ENCODE measurements around the gene PTPRM.
A peak's percentile ranks its signal among the peaks of the same experiment; 100 is the strongest.
"Not testable (repeated sequence)": the region's sequence is repeated elsewhere in the genome, so short reads cannot be mapped to it uniquely, and the experiment has no call there.

PTPRM gene

DNA sequence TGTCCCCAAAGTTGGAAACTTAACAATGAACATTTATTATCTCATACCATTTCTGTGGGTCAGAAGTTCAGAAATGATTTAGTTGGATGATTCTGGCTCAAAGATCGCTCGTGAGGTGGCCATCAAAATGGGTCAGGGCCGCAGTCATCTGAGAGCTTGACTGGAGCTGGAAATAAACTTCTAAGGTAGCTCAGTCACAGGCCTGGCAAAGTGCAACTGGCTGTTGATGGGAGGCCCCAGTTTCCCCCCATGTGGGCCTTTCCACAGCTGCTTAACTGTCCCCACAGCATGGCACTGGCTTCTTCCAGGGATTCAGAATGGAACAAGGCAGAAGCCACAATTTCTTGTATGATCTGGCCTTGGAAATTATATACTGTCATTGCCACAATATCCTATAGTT, 842.0 kb downstream of the PTPRM start:
- no peak for FAIRE-seq
- no peak for DNase-seq (ENCODE audit: low spot score)

DNA sequence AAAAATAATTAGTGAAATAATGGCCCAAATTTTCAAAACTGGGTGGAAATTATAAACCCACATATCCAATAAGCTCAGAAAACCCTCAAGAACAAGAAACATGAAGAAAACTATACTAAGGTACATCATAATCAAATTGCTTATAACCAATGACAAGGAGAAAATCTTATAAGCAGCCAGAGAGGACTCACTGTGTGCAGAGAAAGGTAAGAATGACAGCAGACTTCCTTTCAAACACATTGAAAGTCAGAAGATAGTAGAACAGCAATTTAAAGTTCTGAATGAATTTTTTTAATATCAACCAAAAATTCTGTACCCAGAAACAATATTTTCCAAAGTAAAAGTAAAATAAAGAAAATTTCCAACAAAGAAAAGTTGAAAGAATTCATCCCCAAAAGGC, 844.4 kb downstream of the PTPRM start:
- no peak for FAIRE-seq
- no peak for DNase-seq (ENCODE audit: low spot score)

GRCh38 chr18:8412117-8412516, 845.0 kb downstream of the PTPRM start:
- FAIRE-seq (no peak), DNase-seq (ENCODE audit: low spot score) (no peak)

DNA sequence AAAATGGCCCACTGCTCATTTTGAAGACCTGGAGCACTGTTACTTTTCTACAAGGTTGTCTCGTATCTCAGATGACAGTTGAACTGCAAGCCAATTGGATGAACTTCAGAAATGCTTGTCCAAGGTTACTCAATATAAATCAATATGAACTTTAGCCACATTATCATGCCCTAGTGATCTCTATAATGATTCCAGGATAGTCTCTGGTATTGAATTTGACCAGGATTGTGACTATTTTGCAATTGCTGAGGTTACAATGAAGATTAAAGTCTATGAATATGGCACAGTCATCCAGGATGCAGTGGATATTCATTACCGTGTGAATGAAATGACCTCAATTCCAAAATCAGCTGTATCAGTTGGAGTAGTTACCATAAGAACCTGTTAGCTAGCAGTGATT, 846.1 kb downstream of the PTPRM start:
- FAIRE-seq (no peak), DNase-seq (ENCODE audit: low spot score) (no peak)

DNA sequence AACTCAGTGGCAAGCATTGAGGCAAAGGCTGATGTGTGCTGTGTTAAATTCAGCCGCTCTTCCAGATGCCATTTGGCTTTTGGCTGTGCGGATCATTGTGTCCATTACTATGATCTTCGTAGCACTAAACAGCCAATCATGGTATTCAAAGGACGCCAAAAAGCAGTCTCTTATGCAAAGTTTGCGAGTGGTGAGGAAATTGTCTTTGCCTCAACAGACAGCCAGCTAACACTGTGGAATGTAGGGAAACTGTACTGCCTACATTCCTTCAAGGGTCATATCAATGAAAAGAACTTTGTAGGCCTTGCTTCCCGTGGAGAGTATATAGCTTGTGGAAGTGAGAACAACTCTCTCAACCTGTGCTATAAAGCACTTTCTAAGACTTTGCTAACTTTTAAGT, 846.6 kb downstream of the PTPRM start:
- FAIRE-seq (no peak), DNase-seq (ENCODE audit: low spot score) (no peak)

- no peak for FAIRE-seq
- DNase-seq (ENCODE audit: low spot score): peak; percentile 5
These were observed 849.3 kb downstream of the PTPRM start for GRCh38 chr18:8416212-8417019.

DNA sequence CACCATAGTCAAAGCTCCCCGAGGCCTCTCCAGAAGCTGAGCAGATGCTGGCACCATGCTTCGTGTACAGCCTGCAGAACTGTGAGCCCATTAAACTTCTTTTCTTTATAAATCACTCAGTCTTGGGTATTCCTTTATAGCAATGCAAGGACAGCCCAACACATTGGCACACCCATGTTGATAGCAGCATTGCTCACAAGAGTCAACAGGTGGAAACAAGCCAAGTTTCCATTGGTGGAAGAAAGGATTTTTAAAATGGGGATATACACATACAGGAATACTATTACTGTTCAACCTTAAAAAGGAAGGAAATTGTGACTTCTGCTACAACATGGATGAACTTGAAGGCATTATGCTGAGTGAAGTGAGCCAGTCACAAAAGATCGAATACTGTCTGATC, 855.3 kb downstream of the PTPRM start:
- FAIRE-seq (no peak), DNase-seq (ENCODE audit: low spot score) (no peak)

- DNase-seq (ENCODE audit: low spot score) (peak; percentile 17), FAIRE-seq (no peak)
These were observed 856.0 kb downstream of the PTPRM start for GRCh38 chr18:8423051-8423557.

- no peak for FAIRE-seq
- DNase-seq (ENCODE audit: low spot score): peak; percentile 25
These were observed 857.4 kb downstream of the PTPRM start for GRCh38 chr18:8424481-8424880.

- peak; percentile 92 for FAIRE-seq
These were observed 858.0 kb downstream of the PTPRM start for GRCh38 chr18:8424917-8425725.

GRCh38 chr18:8426401-8426800, 859.3 kb downstream of the PTPRM start:
- no peak for DNase-seq (ENCODE audit: low spot score)
- FAIRE-seq: no peak

More at GRCh38 chr18:8424917-8425725, 858.0 kb downstream of the PTPRM start:
- peak; percentile 92 for DNase-seq (ENCODE audit: low spot score)

- FAIRE-seq (no peak), DNase-seq (ENCODE audit: low spot score) (no peak)
These were observed 860.2 kb downstream of the PTPRM start for GRCh38 chr18:8427339-8427738.

DNA sequence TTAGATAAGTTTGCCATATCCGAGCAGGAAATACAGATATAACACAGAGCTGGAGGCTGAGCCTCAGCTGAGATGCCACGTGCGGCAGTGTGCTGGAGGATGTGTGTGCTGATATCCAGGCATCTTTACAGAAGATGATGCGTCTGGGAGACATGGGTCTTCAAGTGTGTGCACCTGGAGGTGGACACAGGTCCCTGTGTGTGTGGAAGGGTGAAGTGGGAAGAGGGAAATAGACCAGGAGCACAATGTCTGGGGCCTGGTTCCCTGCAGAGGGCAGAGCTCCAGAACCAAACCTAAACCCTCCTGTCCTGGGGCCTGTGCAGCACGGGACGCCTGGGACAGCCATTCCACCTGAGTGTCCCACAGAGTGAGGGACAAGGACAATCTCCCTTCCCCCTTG, 861.8 kb downstream of the PTPRM start:
- no peak for FAIRE-seq
- no peak for DNase-seq (ENCODE audit: low spot score)

- FAIRE-seq: no peak
These were observed 863.9 kb downstream of the PTPRM start for GRCh38 chr18:8431036-8431435.

GRCh38 chr18:8433323-8433722, 866.2 kb downstream of the PTPRM start:
- DNase-seq (ENCODE audit: low spot score) (no peak), FAIRE-seq (no peak)

More at GRCh38 chr18:8431036-8431435, 863.9 kb downstream of the PTPRM start:
- DNase-seq (ENCODE audit: low spot score): no peak

DNA sequence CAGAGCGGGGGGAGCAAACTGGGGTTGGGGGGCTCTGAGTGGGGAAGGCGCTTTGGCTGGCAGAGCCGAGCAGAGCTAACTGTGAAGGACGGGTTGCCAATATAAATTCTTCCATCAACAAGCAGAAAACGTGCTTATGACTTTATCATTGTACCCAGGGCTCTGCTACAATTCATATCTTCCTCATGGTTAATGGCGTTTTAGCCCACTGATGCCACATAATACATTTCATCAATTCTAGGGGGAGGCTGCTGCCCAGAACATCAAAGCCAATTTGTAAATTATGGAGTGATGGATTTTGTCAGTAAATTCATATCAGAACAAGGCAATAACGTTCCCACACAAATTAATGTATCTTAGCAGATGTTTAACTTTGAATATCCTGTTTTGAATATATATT, 866.7 kb downstream of the PTPRM start:
- no peak for FAIRE-seq

GRCh38 chr18:8435376-8435775, 868.3 kb downstream of the PTPRM start:
- DNase-seq (ENCODE audit: low spot score) (no peak), FAIRE-seq (no peak)

More for the DNA sequence above, 866.7 kb downstream of the PTPRM start:
- DNase-seq (ENCODE audit: low spot score): no peak

- FAIRE-seq (no peak), DNase-seq (ENCODE audit: low spot score) (no peak)
These were observed 871.9 kb downstream of the PTPRM start for GRCh38 chr18:8439055-8439454.

GRCh38 chr18:8443505-8443904, 876.4 kb downstream of the PTPRM start:
- no peak for DNase-seq (ENCODE audit: low spot score)
- FAIRE-seq: no peak

DNA sequence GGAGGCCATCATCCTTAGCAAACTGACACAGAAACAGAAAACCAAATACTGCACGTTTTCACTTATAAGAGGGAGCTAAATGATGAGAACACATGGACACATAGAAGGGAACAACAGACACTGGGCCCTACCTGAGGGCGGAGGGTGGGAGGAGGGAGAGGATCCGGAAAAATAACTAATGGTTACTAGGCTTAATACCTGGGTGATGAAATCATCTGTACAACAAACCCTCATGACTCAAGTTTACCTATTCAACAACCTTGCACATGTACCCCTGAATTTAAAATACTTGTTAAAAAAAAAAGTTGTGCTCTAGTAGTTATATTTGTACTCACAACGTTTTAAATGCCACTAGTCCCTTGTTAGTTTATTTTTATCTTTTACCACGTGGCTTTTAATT, 879.8 kb downstream of the PTPRM start:
- not testable (repeated sequence) for FAIRE-seq; DNase-seq (ENCODE audit: low spot score)

DNA sequence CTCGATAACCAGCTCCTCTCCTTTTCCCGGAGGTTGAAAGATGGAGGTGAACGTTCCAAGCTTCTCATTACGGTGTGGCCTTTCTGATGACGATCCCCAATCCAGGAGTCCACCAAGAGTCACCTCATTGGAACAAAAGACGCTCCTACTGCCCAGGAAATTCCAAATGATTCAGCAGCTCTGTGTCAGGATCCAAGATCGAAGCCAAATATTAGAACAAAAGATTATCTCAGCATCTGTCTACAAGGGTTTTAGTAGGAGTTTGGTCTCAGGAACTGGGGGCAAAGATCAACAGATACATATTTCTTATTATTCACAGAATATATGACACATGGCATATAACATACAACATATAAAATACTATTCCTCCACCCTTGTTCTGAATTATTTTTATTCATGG, 881.0 kb downstream of the PTPRM start:
- FAIRE-seq: no peak

GRCh38 chr18:8450013-8450412, 882.9 kb downstream of the PTPRM start:
- FAIRE-seq: no peak
- DNase-seq (ENCODE audit: low spot score): no peak

More for the DNA sequence above, 881.0 kb downstream of the PTPRM start:
- no peak for DNase-seq (ENCODE audit: low spot score)
